Measurements from ENCODE around the gene SH2D4B.

DNA sequence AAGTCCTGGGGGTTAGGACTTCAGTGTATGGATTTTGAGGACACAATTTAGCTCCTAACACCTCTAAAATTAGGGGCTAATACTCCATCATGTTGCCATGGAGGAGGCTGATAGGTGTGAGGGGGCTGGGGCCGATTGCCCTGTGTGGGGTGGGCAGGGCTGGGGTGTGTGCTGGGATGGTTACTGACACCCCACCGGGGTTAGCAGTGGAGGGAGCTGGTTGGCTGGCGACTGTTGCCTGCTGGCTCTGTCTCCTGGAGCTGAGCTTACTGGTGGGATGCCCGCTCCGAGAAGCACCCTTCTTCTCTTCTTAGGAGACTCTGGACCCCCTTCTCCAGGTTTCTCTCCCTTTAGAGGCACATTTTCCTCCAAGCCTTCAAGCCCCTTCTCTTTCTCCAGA, 22.2 kb upstream of the SH2D4B start:
- TF ChIP-seq, protein P1, sequence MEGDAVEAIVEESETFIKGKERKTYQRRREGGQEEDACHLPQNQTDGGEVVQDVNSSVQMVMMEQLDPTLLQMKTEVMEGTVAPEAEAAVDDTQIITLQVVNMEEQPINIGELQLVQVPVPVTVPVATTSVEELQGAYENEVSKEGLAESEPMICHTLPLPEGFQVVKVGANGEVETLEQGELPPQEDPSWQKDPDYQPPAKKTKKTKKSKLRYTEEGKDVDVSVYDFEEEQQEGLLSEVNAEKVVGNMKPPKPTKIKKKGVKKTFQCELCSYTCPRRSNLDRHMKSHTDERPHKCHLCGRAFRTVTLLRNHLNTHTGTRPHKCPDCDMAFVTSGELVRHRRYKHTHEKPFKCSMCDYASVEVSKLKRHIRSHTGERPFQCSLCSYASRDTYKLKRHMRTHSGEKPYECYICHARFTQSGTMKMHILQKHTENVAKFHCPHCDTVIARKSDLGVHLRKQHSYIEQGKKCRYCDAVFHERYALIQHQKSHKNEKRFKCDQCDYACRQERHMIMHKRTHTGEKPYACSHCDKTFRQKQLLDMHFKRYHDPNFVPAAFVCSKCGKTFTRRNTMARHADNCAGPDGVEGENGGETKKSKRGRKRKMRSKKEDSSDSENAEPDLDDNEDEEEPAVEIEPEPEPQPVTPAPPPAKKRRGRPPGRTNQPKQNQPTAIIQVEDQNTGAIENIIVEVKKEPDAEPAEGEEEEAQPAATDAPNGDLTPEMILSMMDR (IDR thresholded peaks at IDR 0.05; ENCODE audit: low read length) = no peak
- TF ChIP-seq EZH2 (IDR thresholded peaks at IDR 0.05; ENCODE audit: borderline replicate concordance, low read length) = no peak

All from OCI-LY1 (cell line).